ENCODE results near the gene F10. TPM values are rescaled to one million over a fixed set of nuclear protein-coding genes. Genes with fewer than 3 reads are reported as not detected.
A peak's percentile ranks its signal among the peaks of the same experiment; 100 is the strongest.

The F10 gene
- total and polyA plus RNA-seq, 4 donors = 85.3 to 199 (median 117) TPM

- H3K4me3 ChIP-seq (ENCODE audit: low read depth in 1 of 3, low read length in 3 of 3) = peak overlapping the region in 1 of 3 donors; percentile 15
Measured at GRCh38 chr13:113150550-113151365, 28.2 kb downstream of the F10 start.

More at GRCh38 chr13:113150550-113151365, 28.2 kb downstream of the F10 start:
- H3K9ac ChIP-seq (ENCODE audit: low read depth in 1 of 2, low read length in 2 of 2) = peak overlapping the region; percentile 13 to 75
- peaks cover 0 to 5% (median 0%) of the 10 kb centered on the region in 4 donors for H3K36me3 ChIP-seq (ENCODE audit: control insufficient read depth in 4 of 4, insufficient read depth in 3 of 4, low read depth in 1 of 4, low read length in 3 of 4)
- peaks cover 9 to 39% (median 23%) of the 10 kb centered on the region in 4 donors for H3K4me1 ChIP-seq (ENCODE audit: control insufficient read depth in 4 of 4, insufficient read depth in 4 of 4, low read length in 3 of 4)
- peak overlapping the region; percentile 81 to 90 for H3K27ac ChIP-seq (ENCODE audit: low read depth in 1 of 2, low read length in 2 of 2)
- no peaks in the 10 kb centered on the region for H3K9me3 ChIP-seq (ENCODE audit: control insufficient read depth in 4 of 4, low read length in 3 of 4)
- DNase-seq (ENCODE audit: low spot score) = no peak
- TF ChIP-seq FOXA2 (IDR thresholded peaks at IDR 0.05) = no peak
- TF ChIP-seq HNF4A (conservative IDR thresholded peaks at IDR 0.05) = no peak
- no peak for TF ChIP-seq ATF3 (IDR thresholded peaks at IDR 0.05)
- no peak for TF ChIP-seq RXRA (IDR thresholded peaks at IDR 0.05)
- TF ChIP-seq FOXA1 (IDR thresholded peaks at IDR 0.05) = no peak
- no peak for TF ChIP-seq MAX (IDR thresholded peaks at IDR 0.05)
- no peak for TF ChIP-seq GABPA (IDR thresholded peaks at IDR 0.05 in 1 of 2, conservative IDR thresholded peaks at IDR 0.05 in 1 of 2)
- TF ChIP-seq NR2F2 (IDR thresholded peaks at IDR 0.05) = no peak
- TF ChIP-seq SP1 (IDR thresholded peaks at IDR 0.05) = no peak
- no peak for TF ChIP-seq YY1 (IDR thresholded peaks at IDR 0.05)
- no peak for TF ChIP-seq CTCF (IDR thresholded peaks at IDR 0.05; ENCODE audit: low read depth, low read length, missing input control)
- no peak for TF ChIP-seq JUND (IDR thresholded peaks at IDR 0.05)
- TF ChIP-seq, protein P1, sequence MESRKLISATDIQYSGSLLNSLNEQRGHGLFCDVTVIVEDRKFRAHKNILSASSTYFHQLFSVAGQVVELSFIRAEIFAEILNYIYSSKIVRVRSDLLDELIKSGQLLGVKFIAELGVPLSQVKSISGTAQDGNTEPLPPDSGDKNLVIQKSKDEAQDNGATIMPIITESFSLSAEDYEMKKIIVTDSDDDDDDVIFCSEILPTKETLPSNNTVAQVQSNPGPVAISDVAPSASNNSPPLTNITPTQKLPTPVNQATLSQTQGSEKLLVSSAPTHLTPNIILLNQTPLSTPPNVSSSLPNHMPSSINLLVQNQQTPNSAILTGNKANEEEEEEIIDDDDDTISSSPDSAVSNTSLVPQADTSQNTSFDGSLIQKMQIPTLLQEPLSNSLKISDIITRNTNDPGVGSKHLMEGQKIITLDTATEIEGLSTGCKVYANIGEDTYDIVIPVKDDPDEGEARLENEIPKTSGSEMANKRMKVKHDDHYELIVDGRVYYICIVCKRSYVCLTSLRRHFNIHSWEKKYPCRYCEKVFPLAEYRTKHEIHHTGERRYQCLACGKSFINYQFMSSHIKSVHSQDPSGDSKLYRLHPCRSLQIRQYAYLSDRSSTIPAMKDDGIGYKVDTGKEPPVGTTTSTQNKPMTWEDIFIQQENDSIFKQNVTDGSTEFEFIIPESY (IDR thresholded peaks at IDR 0.05) = no peak
- TF ChIP-seq HNF4G (IDR thresholded peaks at IDR 0.05) = no peak
- no peak for TF ChIP-seq REST (IDR thresholded peaks at IDR 0.05)
- TF ChIP-seq TAF1 (conservative IDR thresholded peaks at IDR 0.05) = no peak
- TF ChIP-seq RAD21 (IDR thresholded peaks at IDR 0.05) = no peak
- no peak for TF ChIP-seq EGR1 (IDR thresholded peaks at IDR 0.05; ENCODE audit: low read depth in 2 of 2)
- H3K27me3 ChIP-seq (ENCODE audit: control insufficient read depth in 4 of 4, insufficient read depth in 4 of 4, low read length in 3 of 4) = no peaks in the 10 kb centered on the region
- 72% methylated on average over 31 of the region's 31 CpGs for WGBS
